ENCODE results near the gene DCPS.

DCPS gene

GRCh38 chr11:126340960-126341606 lies 37.2 kb downstream of the DCPS start:
- no peak overlapping the region for H3K4me3 ChIP-seq (ENCODE audit: low read depth, low read length)
- CTCF ChIA-PET = interaction anchor here (0.8 to 2.3 kb wide), 2 partner anchors 15 to 31 kb away, joined by 3 to 8 read pairs; no protein-coding TSS in a partner anchor
- POLR2A ChIA-PET = interaction anchor here (2.0 kb wide), 1 partner anchor 23 kb away, joined by 10 read pairs; no protein-coding TSS in a partner anchor
- DNase-seq (ENCODE audit: low read depth, low spot score) = no peak
- TF ChIP-seq CTCF (IDR thresholded peaks at IDR 0.05; ENCODE audit: insufficient read depth, low read length, missing control alignments) = no peak

GRCh38 chr11:126341760-126342161 lies 37.9 kb downstream of the DCPS start:
- no peak overlapping the region for H3K4me3 ChIP-seq (ENCODE audit: low read depth, low read length)
- TF ChIP-seq CTCF (IDR thresholded peaks at IDR 0.05; ENCODE audit: insufficient read depth, low read length, missing control alignments) = no peak
- POLR2A ChIA-PET = interaction anchor here (0.6 to 2.0 kb wide), 3 partner anchors 12 to 23 kb away, joined by 3 to 10 read pairs (median 4); partner anchors contain the start of gene ST3GAL4
- peak; percentile 77 for DNase-seq (ENCODE audit: low read depth, low spot score)
- CTCF ChIA-PET = interaction anchor here (0.8 kb wide), 2 partner anchors 14 to 71 kb away, joined by 3 read pairs; no protein-coding TSS in a partner anchor

GRCh38 chr11:126343051-126343450 lies 39.2 kb downstream of the DCPS start:
- ChIA-PET POLR2A (interaction anchor here (2.0 kb wide), 1 partner anchor 25 kb away, joined by 10 read pairs; no protein-coding TSS in a partner anchor), CTCF (interaction anchor here (0.9 to 1.1 kb wide), 2 partner anchors 11 to 32 kb away, joined by 3 to 4 read pairs; no protein-coding TSS in a partner anchor)
- no peak for TF ChIP-seq CTCF (IDR thresholded peaks at IDR 0.05; ENCODE audit: insufficient read depth, low read length, missing control alignments)
- no peak overlapping the region for H3K4me3 ChIP-seq (ENCODE audit: low read depth, low read length)
- no peak for DNase-seq (ENCODE audit: low read depth, low spot score)

- no peak for TF ChIP-seq CTCF (IDR thresholded peaks at IDR 0.05; ENCODE audit: insufficient read depth, low read length, missing control alignments)
- no peak for DNase-seq (ENCODE audit: low read depth, low spot score)
- CTCF ChIA-PET = interaction anchor here (1.1 kb wide), 1 partner anchor 33 kb away, joined by 3 read pairs; no protein-coding TSS in a partner anchor
- POLR2A ChIA-PET = no interaction called here
- H3K4me3 ChIP-seq (ENCODE audit: low read depth, low read length) = no peak overlapping the region
Observed at GRCh38 chr11:126344141-126345080, 40.6 kb downstream of the DCPS start.

- DNase-seq (ENCODE audit: low read depth, low spot score) = no peak
- TF ChIP-seq CTCF (IDR thresholded peaks at IDR 0.05; ENCODE audit: insufficient read depth, low read length, missing control alignments) = no peak
- POLR2A ChIA-PET = no interaction called here
- H3K4me3 ChIP-seq (ENCODE audit: low read depth, low read length) = no peak overlapping the region
- CTCF ChIA-PET = interaction anchor here (1.0 kb wide), 1 partner anchor 34 kb away, joined by 3 read pairs; no protein-coding TSS in a partner anchor
Observed at GRCh38 chr11:126345283-126345682, 41.4 kb downstream of the DCPS start.

Data from AG04449 (cell line).